Urinary bladder (tissue), 4 donors: Measurements from ENCODE around the gene CRIP2. TPM values are rescaled to one million over a fixed set of nuclear protein-coding genes. Genes with fewer than 3 reads are reported as not detected.

ENCODE experiments used
- DNase-seq: peaks from one replicate; pipeline ENCODE4 v3.0.0-alpha.2; 2015; ENCODE audit errors: extremely low spot score
- H3K27ac ChIP-seq: one replicate; pipeline ENCODE4 v1.5.1; 2013; ENCODE audit warnings: low read depth, mild to moderate bottlenecking, moderate library complexity
- H3K36me3 ChIP-seq: one replicate; pipeline ENCODE4 v1.6.1; 2013; ENCODE audit warnings: mild to moderate bottlenecking, moderate library complexity; ENCODE audit not compliant: insufficient read depth
- H3K4me1 ChIP-seq: one replicate; pipeline ENCODE4 v1.6.1; 2013; ENCODE audit warnings: mild to moderate bottlenecking, moderate library complexity; ENCODE audit not compliant: insufficient read depth
- H3K4me3 ChIP-seq: one replicate; pipeline ENCODE4 v1.5.1; 2013; ENCODE audit warnings: low read depth, low read length
- WGBS: extraction: QIAGEN DNeasy Blood & Tissue Kit; methylation state at CpG from one replicate; pipeline ENCODE4 v1.1.7; 2013; 5-methylcytosine and 5-hydroxymethylcytosine counted together
- polyA plus RNA-seq: library from polyadenylated mRNA; stranded (reverse); fragments of 200-250 nt; gene quantifications from one replicate; pipeline ENCODE4 v1.2.3, GENCODE V29; 2013
- total RNA-seq: library from RNA; depleted of rRNA; stranded (reverse); fragments of >200 nt; gene quantifications from one replicate; pipeline ENCODE4 v1.2.3, GENCODE V29; 2014
- donor health status: healthy with polysubstance abuse.
- donor health status: healthy.

CRIP2 gene, protein sequence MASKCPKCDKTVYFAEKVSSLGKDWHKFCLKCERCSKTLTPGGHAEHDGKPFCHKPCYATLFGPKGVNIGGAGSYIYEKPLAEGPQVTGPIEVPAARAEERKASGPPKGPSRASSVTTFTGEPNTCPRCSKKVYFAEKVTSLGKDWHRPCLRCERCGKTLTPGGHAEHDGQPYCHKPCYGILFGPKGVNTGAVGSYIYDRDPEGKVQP
- total RNA-seq (53.7 TPM), polyA plus RNA-seq (245 TPM)

DNA sequence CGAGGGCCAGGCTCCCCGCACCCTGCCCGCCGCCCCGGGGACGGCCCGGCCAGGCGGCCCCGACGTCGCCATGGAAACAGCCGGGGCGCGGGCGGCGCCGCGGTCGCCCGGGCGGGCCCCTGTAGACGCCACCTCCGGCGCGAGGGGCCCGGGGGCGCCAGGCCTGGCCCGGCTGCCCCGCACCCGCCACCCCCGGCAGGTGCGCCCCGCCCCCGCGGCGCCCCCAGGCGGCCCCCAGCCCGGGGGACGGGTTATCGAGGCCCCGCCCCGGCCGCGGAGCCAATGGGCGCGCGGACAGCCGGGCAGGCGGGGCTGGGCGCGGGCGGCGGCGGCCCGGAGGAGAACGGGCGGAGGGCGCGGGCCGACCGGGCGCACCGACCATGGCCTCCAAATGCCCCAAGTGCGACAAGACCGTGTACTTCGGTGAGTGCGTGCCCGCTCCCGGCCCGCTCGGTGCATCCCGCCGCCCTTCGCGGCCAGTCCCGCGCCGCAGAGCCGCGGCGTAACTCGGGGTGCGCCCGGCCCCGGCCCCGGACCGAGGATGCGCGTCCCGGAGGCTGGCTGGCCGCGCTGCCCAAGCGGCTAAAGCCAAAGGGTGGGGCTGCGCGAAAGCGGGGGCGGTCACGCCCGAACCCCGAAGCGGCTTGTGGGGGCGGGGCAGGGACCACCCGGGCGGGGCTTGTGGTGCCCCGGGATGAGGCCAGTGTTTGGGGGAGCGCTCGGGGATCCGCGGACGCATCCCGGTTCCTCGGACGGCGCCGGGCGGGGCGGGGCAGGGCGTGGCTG lies at the start of gene CRIP2:
Gene CRIP2, plus strand, starts transcription at position 339 of the 786 bp plus-strand sequence. Its CDS starts 42 bp downstream, at position 381.
- Histone ChIP-seq H3K4me3 (peak within 1 kb of the TSS; percentile 74), H3K4me1 (peaks cover 2% of the 10 kb centered on the region), H3K36me3 (no peaks in the 10 kb centered on the region), H3K27ac (peak within 1 kb of the TSS; percentile 84)
- WGBS, result under 1% methylated on average over 117 of the region's 118 CpGs
- no peak for DNase-seq

DNA sequence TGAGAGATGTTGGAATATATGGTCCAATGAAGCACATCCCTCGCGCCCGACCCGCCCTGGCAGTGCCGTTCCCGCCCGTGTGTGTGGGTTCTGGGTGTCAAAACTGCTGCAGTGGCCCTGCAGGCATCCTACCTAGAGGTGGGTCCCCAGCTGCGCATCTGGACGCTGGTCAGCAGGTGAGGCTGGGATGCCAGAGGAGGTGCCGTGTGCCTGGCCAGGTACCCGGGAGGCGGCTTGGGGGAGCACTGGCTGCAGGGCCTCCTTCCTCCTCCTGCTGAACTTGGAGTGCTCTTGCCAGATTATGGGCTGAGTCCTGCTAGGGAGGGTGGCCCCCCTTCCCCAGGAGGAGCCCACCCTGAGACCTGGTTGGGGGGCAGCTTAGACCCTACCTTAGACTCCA lies 49.8 kb upstream of the CRIP2 start:
- Histone ChIP-seq H3K27ac (no peak overlapping the region), H3K4me1 (no peaks in the 10 kb centered on the region), H3K4me3 (no peak overlapping the region), H3K36me3 (no peaks in the 10 kb centered on the region)
- no peak for DNase-seq
- 95% methylated on average over 12 of the region's 12 CpGs for WGBS

DNA sequence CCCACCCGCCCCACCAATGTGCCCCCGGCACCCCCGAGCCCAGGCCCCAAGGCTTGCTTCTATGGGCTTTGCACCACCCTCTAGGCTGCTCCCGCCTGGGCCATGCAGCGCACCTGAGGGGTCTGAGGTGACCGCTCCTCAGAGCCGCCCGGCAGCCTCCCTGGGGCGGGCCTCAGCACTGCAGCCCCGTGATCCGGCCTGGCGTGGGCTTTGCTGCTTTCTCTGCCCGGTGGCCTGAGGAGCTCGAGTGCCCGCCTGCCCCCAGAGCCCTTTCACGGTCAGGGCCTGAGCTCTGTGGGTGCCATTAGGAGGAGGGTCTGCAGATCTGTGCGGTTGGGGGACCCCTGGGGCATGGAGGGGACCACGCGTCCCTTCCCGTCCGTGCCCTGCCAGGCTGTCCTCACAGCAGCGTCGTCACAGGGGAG lies 48.8 kb upstream of the CRIP2 start:
- Histone ChIP-seq H3K4me3 (no peak overlapping the region), H3K4me1 (no peaks in the 10 kb centered on the region), H3K27ac (no peak overlapping the region), H3K36me3 (no peaks in the 10 kb centered on the region)
- no peak for DNase-seq
- WGBS, result 92% methylated on average over 23 of the region's 23 CpGs

DNA sequence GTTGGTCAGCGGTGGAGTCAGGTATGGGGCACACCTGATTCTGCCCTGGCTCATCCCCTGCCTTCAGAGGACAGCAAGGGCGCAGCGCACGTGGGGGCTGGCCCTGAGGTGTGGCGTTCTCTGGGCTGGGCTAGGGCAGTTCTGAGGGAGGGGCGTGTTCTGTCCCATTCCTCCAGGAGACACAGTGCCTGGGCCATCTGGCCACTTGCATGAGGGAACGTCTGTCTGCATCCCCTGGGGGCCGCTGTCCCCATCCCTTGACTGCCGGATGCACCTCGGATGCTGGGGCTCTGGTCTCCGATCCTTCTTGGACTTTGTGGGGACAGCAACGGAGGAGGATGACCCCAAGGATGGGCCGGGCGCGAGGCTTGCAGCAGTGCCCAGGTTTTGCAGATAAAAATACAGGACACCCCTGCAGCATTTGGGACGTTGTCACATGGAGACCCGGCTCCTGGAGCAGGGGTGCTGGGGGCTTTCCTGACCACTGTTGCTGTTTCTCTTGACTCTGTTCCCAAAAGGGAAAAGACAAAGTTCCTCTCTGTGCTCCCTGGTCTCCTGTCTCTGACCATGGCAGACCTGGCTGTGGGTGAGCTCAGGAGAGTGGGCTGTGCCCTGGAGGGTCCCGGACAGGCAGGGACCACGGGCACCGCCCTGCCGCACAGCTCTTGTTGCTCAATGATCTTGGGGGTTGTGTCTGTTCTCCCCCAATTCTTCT lies 48.0 kb upstream of the CRIP2 start:
- 97% methylated on average over 21 of the region's 21 CpGs for WGBS
- Histone ChIP-seq H3K4me3 (no peak overlapping the region), H3K4me1 (no peaks in the 10 kb centered on the region), H3K36me3 (no peaks in the 10 kb centered on the region), H3K27ac (no peak overlapping the region)
- no peak for DNase-seq

DNA sequence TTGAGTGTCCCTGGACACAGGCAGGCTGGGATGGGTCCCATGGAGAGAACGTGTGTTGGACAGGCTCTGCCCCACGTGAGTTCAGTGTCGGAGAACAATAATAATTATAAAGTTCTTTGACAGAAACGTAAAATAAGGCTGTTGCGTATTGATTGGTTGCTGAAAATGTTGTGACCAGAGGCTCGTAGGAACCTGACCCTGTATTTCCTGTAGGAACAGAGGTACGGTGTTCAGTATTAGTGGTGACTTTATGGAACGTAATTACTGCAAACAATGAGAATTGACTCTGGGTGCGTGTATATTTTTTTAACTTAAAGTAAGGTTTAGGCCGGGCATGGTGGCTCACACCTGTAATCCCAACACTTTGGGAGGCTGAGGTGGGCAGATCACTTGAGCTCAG lies 47.2 kb upstream of the CRIP2 start:
- Histone ChIP-seq H3K27ac (no peak overlapping the region), H3K4me1 (no peaks in the 10 kb centered on the region), H3K4me3 (no peak overlapping the region), H3K36me3 (no peaks in the 10 kb centered on the region)
- WGBS, result 98% methylated on average over 10 of the region's 10 CpGs
- no peak for DNase-seq

DNA sequence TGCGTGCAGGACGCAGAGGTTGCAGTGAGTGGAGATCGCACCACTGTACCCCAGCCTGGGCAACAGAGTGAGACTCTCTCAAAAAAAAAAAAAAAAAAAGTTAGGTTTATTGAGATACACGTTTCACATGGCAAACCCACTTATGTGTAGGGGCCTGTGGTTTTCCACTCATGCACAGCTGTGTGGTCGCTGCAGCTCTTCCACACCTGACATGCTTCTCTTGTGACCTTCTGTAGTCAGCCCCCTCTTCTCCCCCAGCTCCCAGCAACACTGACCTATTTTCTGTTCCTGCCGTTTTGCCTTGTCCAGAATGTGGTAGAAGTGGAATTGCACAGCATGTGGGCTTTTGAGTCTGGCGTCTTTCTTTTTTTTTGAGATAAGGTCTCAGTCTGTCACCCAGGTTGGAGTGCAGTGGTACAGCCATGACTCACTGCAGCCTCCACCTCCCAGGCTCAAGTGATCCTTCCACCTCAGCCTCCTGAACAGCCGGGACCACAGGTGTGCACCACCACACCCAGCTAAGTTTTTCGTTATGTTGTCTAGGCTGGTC lies 46.6 kb upstream of the CRIP2 start:
- WGBS, result 93% methylated on average over 9 of the region's 9 CpGs
- Histone ChIP-seq H3K36me3 (no peaks in the 10 kb centered on the region), H3K4me3 (no peak overlapping the region), H3K27ac (no peak overlapping the region), H3K4me1 (no peaks in the 10 kb centered on the region)
- no peak for DNase-seq

DNA sequence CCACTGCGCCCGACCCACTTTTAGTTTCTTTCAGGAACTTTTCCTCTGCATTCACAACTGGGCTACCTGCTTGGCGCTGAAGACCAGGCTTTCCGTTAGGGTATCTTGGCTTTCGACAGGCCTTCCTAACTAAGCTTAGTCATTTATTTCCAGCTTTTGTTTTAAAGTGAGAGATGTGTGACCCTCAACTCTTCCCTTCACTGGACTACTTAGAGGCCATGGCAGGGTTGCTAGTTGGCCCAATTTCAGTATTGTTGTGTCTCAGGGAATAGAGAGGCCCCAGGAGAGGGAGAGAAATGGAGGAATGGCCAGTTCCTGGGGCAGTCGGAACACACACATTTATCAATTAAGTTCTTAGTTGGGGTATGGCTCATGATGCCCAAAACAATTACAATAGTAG lies 44.6 kb upstream of the CRIP2 start:
- DNase-seq, result no peak
- Histone ChIP-seq H3K27ac (no peak overlapping the region), H3K4me1 (no peaks in the 10 kb centered on the region), H3K4me3 (no peak overlapping the region), H3K36me3 (no peaks in the 10 kb centered on the region)
- WGBS, result 91% methylated on average over 6 of the region's 6 CpGs

DNA sequence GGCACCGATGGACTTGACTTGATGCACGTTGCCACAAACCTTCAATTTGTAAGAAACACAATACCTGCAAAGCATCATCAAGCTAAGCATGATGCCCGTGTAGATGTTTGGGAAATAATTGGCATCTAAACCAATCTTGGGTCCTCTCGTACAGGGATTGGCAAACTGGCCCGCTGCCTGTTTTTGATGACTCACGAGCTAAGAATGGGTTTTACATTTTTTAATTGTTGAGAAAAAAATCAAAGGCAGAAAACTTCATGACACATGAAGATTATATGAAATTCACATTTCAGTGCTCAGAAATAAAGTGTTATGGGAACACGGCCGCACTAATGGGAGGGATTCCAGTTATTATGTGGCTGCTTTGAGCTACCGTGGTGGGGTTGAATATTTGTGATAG lies 44.1 kb upstream of the CRIP2 start:
- WGBS, result 71% methylated on average over 9 of the region's 9 CpGs
- Histone ChIP-seq H3K36me3 (no peaks in the 10 kb centered on the region), H3K4me1 (no peaks in the 10 kb centered on the region), H3K27ac (no peak overlapping the region), H3K4me3 (no peak overlapping the region)
- no peak for DNase-seq

DNA sequence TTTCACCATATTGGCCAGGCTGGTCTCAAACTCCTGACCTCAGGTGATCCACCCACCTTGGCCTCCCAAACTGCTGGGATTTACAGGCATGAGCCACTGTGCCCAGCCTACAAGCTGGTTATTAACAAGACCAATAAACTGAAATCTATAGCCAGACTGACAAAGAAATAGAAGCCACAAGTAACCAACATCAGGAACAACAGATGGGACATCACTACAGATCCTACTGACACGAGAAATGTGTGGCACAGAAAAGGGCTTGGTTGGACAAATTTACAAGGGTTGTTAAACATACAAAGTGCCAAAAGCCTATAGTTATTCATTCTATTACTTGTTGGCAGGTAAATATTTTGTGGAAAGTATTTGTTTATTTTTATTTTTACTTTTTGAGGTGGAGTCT lies 43.4 kb upstream of the CRIP2 start:
- no peak for DNase-seq
- Histone ChIP-seq H3K36me3 (no peaks in the 10 kb centered on the region), H3K4me1 (no peaks in the 10 kb centered on the region), H3K4me3 (no peak overlapping the region), H3K27ac (no peak overlapping the region)
- 96% methylated on average over 1 of the region's 1 CpG for WGBS

DNA sequence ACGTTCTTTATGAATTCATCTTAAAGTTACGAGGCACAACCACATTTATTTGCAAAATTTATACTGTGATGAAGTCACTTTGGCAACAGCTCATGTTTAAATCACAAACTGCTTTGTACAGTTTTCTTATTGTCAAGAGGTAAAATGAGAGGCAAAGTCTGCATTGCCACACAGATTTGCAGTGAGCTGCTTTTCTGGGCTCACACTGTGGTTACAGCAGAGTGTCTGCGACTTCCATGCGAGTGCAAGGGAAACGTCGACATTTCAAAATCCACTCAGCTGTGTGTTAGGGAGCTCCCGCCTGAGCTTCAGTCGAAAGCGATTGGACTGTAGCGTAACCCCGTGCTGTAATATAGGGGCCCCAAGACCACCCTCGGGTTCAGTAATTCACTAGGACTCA lies 42.0 kb upstream of the CRIP2 start:
- 88% methylated on average over 12 of the region's 12 CpGs for WGBS
- DNase-seq, result no peak
- no peaks in the 10 kb centered on the region for H3K36me3 ChIP-seq
- no peak overlapping the region for H3K27ac ChIP-seq
- H3K4me1 ChIP-seq, result no peaks in the 10 kb centered on the region
- no peak overlapping the region for H3K4me3 ChIP-seq

DNA sequence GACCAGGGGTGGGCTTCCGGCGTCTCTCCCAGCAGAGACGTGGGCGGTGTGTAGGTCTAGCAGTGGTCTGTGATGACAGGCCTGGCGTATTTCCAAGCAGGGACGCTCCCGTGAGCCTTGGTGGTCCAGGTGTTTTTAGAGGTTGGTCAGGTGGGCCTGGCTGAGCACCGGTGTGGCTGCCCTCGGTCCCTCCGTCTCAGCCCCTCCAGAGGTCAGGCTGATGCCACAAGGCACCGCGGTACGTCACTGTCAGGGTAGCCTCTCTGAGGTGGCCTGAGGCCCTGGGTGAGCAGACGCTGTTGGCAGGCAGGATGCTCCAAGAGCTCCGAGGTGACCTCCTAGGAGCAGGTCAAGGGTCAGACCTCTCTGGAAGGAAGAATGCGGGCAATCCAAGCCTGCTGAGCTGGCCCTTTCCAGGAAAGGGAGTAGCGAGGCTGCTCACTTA lies 41.4 kb upstream of the CRIP2 start:
- Histone ChIP-seq H3K4me3 (no peak overlapping the region), H3K36me3 (no peaks in the 10 kb centered on the region), H3K27ac (no peak overlapping the region), H3K4me1 (no peaks in the 10 kb centered on the region)
- 86% methylated on average over 17 of the region's 17 CpGs for WGBS
- no peak for DNase-seq

DNA sequence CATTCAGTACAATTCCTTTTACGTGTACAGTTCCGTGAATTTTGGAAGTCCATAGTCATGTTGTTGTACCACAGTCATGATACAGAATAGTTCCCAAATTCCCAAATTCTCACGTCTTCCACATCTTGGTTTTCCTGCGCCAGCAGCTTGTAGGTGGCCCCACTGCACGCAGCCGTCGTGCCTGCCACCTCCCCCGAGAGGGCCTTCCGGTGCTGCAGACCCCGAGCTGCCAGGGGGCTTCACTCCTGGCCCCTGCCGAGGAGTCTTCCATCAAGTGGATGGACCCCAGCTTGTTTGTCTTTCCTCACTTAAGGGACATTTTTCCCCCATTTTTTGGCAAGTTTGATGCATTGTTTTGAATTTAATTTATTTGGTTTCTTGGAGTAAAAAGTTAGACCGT lies 38.2 kb upstream of the CRIP2 start:
- Histone ChIP-seq H3K36me3 (no peaks in the 10 kb centered on the region), H3K27ac (no peak overlapping the region), H3K4me1 (no peaks in the 10 kb centered on the region), H3K4me3 (no peak overlapping the region)
- no peak for DNase-seq
- 90% methylated on average over 12 of the region's 12 CpGs for WGBS

DNA sequence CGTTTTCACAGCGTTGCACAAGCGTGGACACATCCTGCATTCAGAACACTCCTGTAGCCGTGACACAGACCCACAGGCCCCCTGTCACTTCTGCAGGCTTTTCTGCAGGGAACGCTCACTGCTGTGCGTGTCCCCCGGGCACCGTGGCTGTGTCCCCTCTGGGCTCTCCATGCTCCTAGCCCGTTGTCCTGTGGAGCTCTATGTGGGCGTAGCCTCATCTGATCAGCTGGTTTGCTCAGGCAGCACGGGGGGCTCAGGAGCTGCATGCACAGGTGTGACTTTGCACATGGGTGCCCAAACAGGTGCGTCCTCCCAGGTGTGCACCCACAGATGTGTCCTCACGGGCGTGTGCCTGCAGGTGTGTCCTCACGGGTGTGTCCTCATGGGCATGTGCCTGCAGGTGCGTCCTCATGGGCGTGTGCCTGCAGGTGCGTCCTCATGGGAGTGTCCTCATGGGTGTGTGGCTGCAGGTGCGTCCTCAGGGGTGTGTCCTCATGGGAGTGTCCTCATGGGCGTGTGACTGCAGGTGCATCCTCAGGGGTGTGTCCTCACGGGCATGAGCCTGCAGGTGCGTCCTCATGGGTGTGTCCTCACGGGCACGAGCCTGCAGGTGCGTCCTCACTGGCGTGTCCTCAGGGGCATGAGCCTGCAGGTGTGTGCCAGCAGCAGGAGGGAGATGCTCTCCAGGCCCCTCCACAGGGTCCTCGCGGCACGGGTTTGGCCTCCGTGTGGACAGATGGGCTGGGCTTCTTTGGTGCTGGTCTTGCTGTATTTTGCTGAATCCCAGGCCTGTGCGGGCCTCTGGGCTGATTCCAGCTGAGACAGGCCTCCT lies 37.5 kb upstream of the CRIP2 start:
- DNase-seq, result no peak
- WGBS, result 87% methylated on average over 31 of the region's 31 CpGs
- Histone ChIP-seq H3K4me1 (no peaks in the 10 kb centered on the region), H3K27ac (no peak overlapping the region), H3K36me3 (no peaks in the 10 kb centered on the region), H3K4me3 (no peak overlapping the region)
